H9 (cell line): ENCODE measurements around the gene NHLRC4. TPM values are rescaled to one million over a fixed set of nuclear protein-coding genes. Genes with fewer than 3 reads are reported as not detected.

Source experiments
- DNase-seq: peaks from one replicate; pipeline ENCODE4 v3.0.0-alpha.2; 2017
- H2AFZ ChIP-seq: one replicate; pipeline ENCODE4 v1.6.1; 2013; ENCODE audit warnings: mild to moderate bottlenecking, low read length, control low read depth, moderate library complexity
- H2AK5ac ChIP-seq: 2 replicates; pipeline ENCODE4 v1.6.1; 2013; ENCODE audit warnings: low read length, control low read depth, mixed read lengths; ENCODE audit not compliant: insufficient read length
- H2BK120ac ChIP-seq: one replicate; pipeline ENCODE4 v1.6.1; 2013; ENCODE audit warnings: low read depth, mild to moderate bottlenecking, low read length, control low read depth, inconsistent platforms; ENCODE audit not compliant: poor library complexity, severe bottlenecking
- H2BK12ac ChIP-seq: 2 replicates; pipeline ENCODE4 v1.6.1; 2013; ENCODE audit warnings: low read length, control low read depth, mixed read lengths, low read depth; ENCODE audit not compliant: insufficient read length
- H2BK15ac ChIP-seq: 2 replicates; pipeline ENCODE4 v1.6.1; 2013; ENCODE audit warnings: low read depth, low read length, control low read depth
- H2BK20ac ChIP-seq: one replicate; pipeline ENCODE4 v1.6.1; 2013; ENCODE audit warnings: low read depth, mild to moderate bottlenecking, low read length, control low read depth, inconsistent platforms; ENCODE audit not compliant: poor library complexity, severe bottlenecking
- H2BK5ac ChIP-seq: 2 replicates; pipeline ENCODE4 v1.6.1; 2013; ENCODE audit warnings: low read length, control low read depth, mixed read lengths; ENCODE audit not compliant: insufficient read length
- H3K14ac ChIP-seq: 2 replicates; pipeline ENCODE4 v1.6.1; 2013; ENCODE audit warnings: low read length, control low read depth; ENCODE audit not compliant: insufficient read depth
- H3K18ac ChIP-seq: 2 replicates; pipeline ENCODE4 v1.6.1; 2013; ENCODE audit warnings: low read depth, mild to moderate bottlenecking, mixed read lengths, low read length, control low read depth; ENCODE audit not compliant: insufficient read length
- H3K23ac ChIP-seq: 2 replicates; pipeline ENCODE4 v1.6.1; 2013; ENCODE audit warnings: low read length, control low read depth, mixed read lengths, low read depth; ENCODE audit not compliant: insufficient read length
- H3K23me2 ChIP-seq: 2 replicates; pipeline ENCODE4 v1.6.1; 2013; ENCODE audit warnings: low read depth, mild to moderate bottlenecking, mixed read lengths, low read length, control low read depth; ENCODE audit not compliant: insufficient read length, poor library complexity, severe bottlenecking
- H3K27ac ChIP-seq: 2 replicates; pipeline ENCODE4 v1.5.1; 2013; ENCODE audit warnings: low read length, control low read depth, mixed read lengths, low read depth; ENCODE audit not compliant: insufficient read length
- H3K27me3 ChIP-seq: 2 replicates; pipeline ENCODE4 v1.6.1; 2013; ENCODE audit warnings: low read length, control low read depth, inconsistent platforms; ENCODE audit not compliant: insufficient read depth
- H3K4ac ChIP-seq: 2 replicates; pipeline ENCODE4 v1.6.1; 2013; ENCODE audit warnings: low read depth, mild to moderate bottlenecking, control low read depth, inconsistent platforms, low read length, moderate library complexity
- H3K4me1 ChIP-seq: 2 replicates; pipeline ENCODE4 v1.6.1; 2013; ENCODE audit warnings: low read length, control low read depth, inconsistent platforms; ENCODE audit not compliant: insufficient read depth
- H3K4me2 ChIP-seq: 2 replicates; pipeline ENCODE4 v1.6.1; 2013; ENCODE audit warnings: low read length, control low read depth, mixed read lengths; ENCODE audit not compliant: insufficient read length, insufficient read depth
- H3K56ac ChIP-seq: 2 replicates; pipeline ENCODE4 v1.6.1; 2013; ENCODE audit warnings: low read depth, mild to moderate bottlenecking, mixed read lengths, low read length, control low read depth; ENCODE audit not compliant: insufficient read length
- H3K79me1 ChIP-seq: 2 replicates; pipeline ENCODE4 v1.6.1; 2013; ENCODE audit warnings: low read depth, mild to moderate bottlenecking, moderate library complexity, low read length, control low read depth, inconsistent platforms; ENCODE audit not compliant: insufficient read depth, poor library complexity, severe bottlenecking
- H3K79me2 ChIP-seq: 2 replicates; pipeline ENCODE4 v1.6.1; 2013; ENCODE audit warnings: low read length, control low read depth, inconsistent platforms; ENCODE audit not compliant: insufficient read depth
- H3K9ac ChIP-seq: 2 replicates; pipeline ENCODE4 v1.6.1; 2013; ENCODE audit warnings: low read length, control low read depth, mixed read lengths; ENCODE audit not compliant: insufficient read length; ENCODE audit errors: extremely low read depth
- H3K9me3 ChIP-seq: one replicate; pipeline ENCODE4 v1.6.1; 2013; ENCODE audit warnings: low read depth, low read length, inconsistent platforms; ENCODE audit not compliant: control insufficient read depth
- H3T11ph ChIP-seq: one replicate; pipeline ENCODE4 v1.6.1; 2013; ENCODE audit warnings: mild to moderate bottlenecking, low read length, control low read depth, inconsistent platforms
- H4K20me1 ChIP-seq: one replicate; pipeline ENCODE4 v1.6.1; 2013; ENCODE audit not compliant: control insufficient read depth, insufficient read length, insufficient read depth
- H4K5ac ChIP-seq: 2 replicates; pipeline ENCODE4 v1.6.1; 2013; ENCODE audit warnings: low read depth, mild to moderate bottlenecking, mixed read lengths, low read length, control low read depth; ENCODE audit not compliant: insufficient read length
- H4K8ac ChIP-seq: replicated peaks from 2 replicates; pipeline ENCODE4 v1.6.1; 2013; ENCODE audit warnings: low read length, control low read depth, mixed read lengths, low read depth; ENCODE audit not compliant: insufficient read length
- H4K91ac ChIP-seq: 2 replicates; pipeline ENCODE4 v1.6.1; 2013; ENCODE audit warnings: low read depth, mild to moderate bottlenecking, moderate library complexity, mixed read lengths, low read length, control low read depth; ENCODE audit not compliant: insufficient read length
- H3K27ac Mint-ChIP-seq, 3 experiments: 2 replicates in 2 of 3; 3 replicates in 1 of 3; pipeline ENCODE4 v1.8.0; 2020 to 2021; ENCODE audit warnings: mixed read lengths in 3 of 3, mild to moderate bottlenecking in 1 of 3, moderate library complexity in 1 of 3
- H3K27me3 Mint-ChIP-seq: 2 replicates; pipeline ENCODE4 v1.8.0; 2021; ENCODE audit warnings: low read depth, mild to moderate bottlenecking, moderate library complexity, mixed read lengths
- H3K36me3 Mint-ChIP-seq, 3 experiments: 2 replicates in 2 of 3; 3 replicates in 1 of 3; pipeline ENCODE4 v1.8.0; 2020 to 2021; ENCODE audit warnings: low read depth in 3 of 3, mixed read lengths in 3 of 3; ENCODE audit not compliant: insufficient read depth in 1 of 3
- H3K4me1 Mint-ChIP-seq, 2 experiments: 2 replicates each; pipeline ENCODE4 v1.8.0; 2020; ENCODE audit warnings: mixed read lengths in 2 of 2
- H3K4me3 Mint-ChIP-seq, 2 experiments: 2 replicates in 1 of 2; 3 replicates in 1 of 2; pipeline ENCODE4 v1.8.0; 2020 to 2021; ENCODE audit warnings: mild to moderate bottlenecking in 2 of 2, mixed read lengths in 2 of 2, moderate library complexity in 1 of 2
- H3K9me3 Mint-ChIP-seq, 2 experiments: 2 replicates in 1 of 2; 3 replicates in 1 of 2; pipeline ENCODE4 v1.8.0; 2020; ENCODE audit warnings: mild to moderate bottlenecking in 2 of 2, mixed read lengths in 2 of 2, moderate library complexity in 1 of 2
- CTCF ChIP-seq: fragments of 200-600 bp; sonication (generic); conservative IDR thresholded peaks from 3 replicates; pipeline ENCODE4 v1.8.0; 2021; ENCODE audit warnings: antibody characterized with exemption, mild to moderate bottlenecking
- WGBS: extraction: QIAGEN DNeasy Blood & Tissue Kit; methylation state at CpG from one replicate; pipeline ENCODE4 v1.1.7; 2013; ENCODE audit warnings: missing lambda C conversion rate, low lambda C conversion rate, mixed read lengths; ENCODE audit not compliant: insufficient read length; ENCODE audit errors: extremely low coverage; 5-methylcytosine and 5-hydroxymethylcytosine counted together
- total RNA-seq: library from RNA; stranded (reverse); gene quantifications from 2 replicates; pipeline ENCODE4 v1.2.1, GENCODE V29; 2021

Gene NHLRC4
- total RNA-seq, 1 experiment from 2014 or later, result 0.42 TPM

- Histone ChIP-seq H3K4me1 (no peaks in the 10 kb centered on the region), H3K79me2 (no peaks in the 10 kb centered on the region), H3K9me3 (no peaks in the 10 kb centered on the region), H3K23me2 (no peaks in the 10 kb centered on the region), H4K91ac (no peak overlapping the region), H3K23ac (no peak overlapping the region), H4K20me1 (no peaks in the 10 kb centered on the region), H2BK12ac (no peak overlapping the region), H4K8ac (no peak overlapping the region), H2BK5ac (no peak overlapping the region), H3K4me2 (no peak overlapping the region), H3K14ac (no peak overlapping the region), H2AFZ (no peak overlapping the region), H3T11ph (no peak overlapping the region), H3K4ac (no peak overlapping the region), H4K5ac (no peak overlapping the region), H3K18ac (no peak overlapping the region), H2BK20ac (no peak overlapping the region), H2BK120ac (no peak overlapping the region), H3K27me3 (no peaks in the 10 kb centered on the region), H2BK15ac (no peak overlapping the region), H3K56ac (no peak overlapping the region), H3K79me1 (no peaks in the 10 kb centered on the region), H3K27ac (no peak overlapping the region), H2AK5ac (no peak overlapping the region), H3K9ac (no peak overlapping the region)
- DNase-seq, result no peak
- no CpG with 5 or more reads among the region's 13 CpGs for WGBS
- no peaks in the 10 kb centered on the region; the same call in 1 of the 2 replicates for H3K27me3 Mint-ChIP-seq
- TF ChIP-seq CTCF, result no peak
- no peaks in the 10 kb centered on the region for H3K9me3 Mint-ChIP-seq
- H3K27ac Mint-ChIP-seq, result no peak overlapping the region
- H3K4me1 Mint-ChIP-seq, result peaks cover 3 to 5% of the 10 kb centered on the region in 2 experiments
- H3K36me3 Mint-ChIP-seq, result peaks cover 3 to 25% (median 16%) of the 10 kb centered on the region in 3 experiments; a peak in 6 of 7 replicates
- H3K4me3 Mint-ChIP-seq, result no peak overlapping the region
These were observed 46.0 kb upstream of the NHLRC4 start for GRCh38 chr16:520847-521246.
